ENCODE data around the gene TBPL2.
"Not testable (repeated sequence)": the region's sequence is repeated elsewhere in the genome, so short reads cannot be mapped to it uniquely, and the experiment has no call there.

The TBPL2 gene

DNA sequence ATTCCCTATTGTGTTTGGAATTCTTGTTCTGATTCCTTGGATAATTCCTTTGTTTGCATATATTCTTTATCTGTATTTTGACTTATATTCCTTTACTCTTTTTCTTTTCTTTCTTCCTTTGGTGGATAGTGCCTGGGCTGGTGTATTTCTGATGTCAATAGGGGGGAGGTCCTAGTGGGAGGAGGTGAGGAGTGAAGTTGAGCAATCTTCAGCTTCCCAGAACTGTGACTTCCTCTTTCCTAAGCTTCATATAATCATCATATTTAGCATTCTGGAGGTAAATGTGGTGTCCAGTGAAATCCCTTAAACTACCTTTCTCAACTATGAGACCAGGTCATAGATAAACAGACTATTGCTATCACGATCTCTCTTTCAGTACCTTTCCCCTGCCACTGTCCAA is 29.6 kb upstream of the TBPL2 start:
- H3K4me3 ChIP-seq = no peak overlapping the region
- no peak for DNase-seq (ENCODE audit: low spot score)
- H3K27ac ChIP-seq = no peak overlapping the region
- TF ChIP-seq, protein P1, sequence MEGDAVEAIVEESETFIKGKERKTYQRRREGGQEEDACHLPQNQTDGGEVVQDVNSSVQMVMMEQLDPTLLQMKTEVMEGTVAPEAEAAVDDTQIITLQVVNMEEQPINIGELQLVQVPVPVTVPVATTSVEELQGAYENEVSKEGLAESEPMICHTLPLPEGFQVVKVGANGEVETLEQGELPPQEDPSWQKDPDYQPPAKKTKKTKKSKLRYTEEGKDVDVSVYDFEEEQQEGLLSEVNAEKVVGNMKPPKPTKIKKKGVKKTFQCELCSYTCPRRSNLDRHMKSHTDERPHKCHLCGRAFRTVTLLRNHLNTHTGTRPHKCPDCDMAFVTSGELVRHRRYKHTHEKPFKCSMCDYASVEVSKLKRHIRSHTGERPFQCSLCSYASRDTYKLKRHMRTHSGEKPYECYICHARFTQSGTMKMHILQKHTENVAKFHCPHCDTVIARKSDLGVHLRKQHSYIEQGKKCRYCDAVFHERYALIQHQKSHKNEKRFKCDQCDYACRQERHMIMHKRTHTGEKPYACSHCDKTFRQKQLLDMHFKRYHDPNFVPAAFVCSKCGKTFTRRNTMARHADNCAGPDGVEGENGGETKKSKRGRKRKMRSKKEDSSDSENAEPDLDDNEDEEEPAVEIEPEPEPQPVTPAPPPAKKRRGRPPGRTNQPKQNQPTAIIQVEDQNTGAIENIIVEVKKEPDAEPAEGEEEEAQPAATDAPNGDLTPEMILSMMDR (IDR thresholded peaks at IDR 0.05) = no peak

DNA sequence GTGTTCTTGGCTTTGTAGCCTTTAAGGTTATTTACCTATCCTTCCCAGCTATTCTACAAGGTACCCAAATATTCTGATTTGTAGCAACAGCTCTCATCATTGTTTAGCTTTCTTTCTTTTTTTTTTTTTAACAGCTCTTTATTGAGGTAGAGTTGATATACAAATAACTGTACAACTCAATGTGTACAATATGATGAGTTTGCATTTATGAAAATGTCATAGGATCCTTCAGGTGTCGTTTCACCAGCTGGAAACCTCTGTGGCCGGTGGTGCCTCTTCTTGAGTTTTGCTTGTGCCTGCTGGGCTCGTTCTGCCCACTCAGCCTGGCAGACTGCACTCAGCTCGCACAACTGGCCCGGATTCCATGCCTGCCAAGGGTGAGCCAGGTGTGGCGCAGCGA is 26.9 kb upstream of the TBPL2 start:
- H3K27ac ChIP-seq = no peak overlapping the region
- DNase-seq (ENCODE audit: low spot score) = no peak
- TF ChIP-seq, protein P1 (IDR thresholded peaks at IDR 0.05) = no peak
- H3K4me3 ChIP-seq = no peak overlapping the region

DNA sequence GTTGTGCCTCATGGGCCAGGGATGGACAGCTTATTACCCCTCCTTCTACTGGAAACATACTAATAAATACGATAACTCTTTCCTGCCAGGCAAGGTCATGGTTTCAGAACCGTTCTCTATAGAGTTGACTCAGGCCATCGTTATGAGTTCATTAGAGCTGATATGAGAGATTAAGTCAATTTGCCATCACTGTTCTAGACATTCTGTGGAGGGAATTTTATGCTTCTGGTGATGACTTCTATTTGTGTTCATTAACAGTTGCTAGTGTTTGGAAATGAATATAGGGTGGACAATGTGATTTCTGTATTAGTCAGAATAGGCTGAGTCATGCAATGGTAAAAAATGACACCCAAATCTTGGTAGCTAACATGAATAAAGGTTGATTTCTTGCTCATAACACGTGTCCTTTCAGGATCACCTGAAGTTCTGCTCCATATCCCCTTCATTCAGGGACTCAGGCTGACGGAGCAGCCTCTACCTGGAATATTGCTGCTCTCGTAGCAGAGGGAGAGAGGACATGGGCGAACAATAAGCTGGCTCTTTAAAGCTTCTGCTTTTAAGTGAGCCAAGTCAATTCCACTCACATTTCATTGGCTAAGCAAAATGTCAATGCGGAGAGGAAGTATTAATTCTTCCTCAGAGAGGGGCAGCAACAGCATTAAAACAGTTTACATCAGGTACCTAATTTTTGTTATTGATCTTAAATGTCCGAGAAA is 18.5 kb upstream of the TBPL2 start:
- DNase-seq (ENCODE audit: low spot score) = no peak
- H3K27ac ChIP-seq = no peak overlapping the region

DNA sequence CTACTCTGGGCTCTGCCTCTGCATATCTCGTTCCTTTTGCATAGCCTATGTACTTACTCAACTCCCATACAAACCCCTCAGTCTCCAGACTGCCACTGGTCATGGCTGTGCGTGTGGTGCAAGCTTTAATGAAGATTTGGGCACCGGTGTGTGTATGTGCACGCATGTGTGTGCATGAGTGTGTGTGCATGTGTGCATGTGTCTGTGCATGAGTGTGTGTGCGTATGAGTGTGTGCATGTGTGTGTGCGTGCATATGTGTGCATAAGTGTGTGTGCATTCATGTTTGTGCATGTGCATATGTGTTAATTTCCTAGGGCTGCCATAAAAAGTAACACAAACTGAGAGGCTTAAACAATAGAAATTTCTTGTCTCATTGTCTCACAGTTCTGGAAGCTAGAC is 17.1 kb upstream of the TBPL2 start:
- H3K27ac ChIP-seq = no peak overlapping the region
- H3K4me3 ChIP-seq = no peak overlapping the region
- TF ChIP-seq, protein P1 (IDR thresholded peaks at IDR 0.05) = no peak
- DNase-seq (ENCODE audit: low spot score) = no peak

More for the DNA sequence above, 18.5 kb upstream of the TBPL2 start:
- H3K4me3 ChIP-seq = no peak overlapping the region
- TF ChIP-seq, protein P1 (IDR thresholded peaks at IDR 0.05) = no peak

DNA sequence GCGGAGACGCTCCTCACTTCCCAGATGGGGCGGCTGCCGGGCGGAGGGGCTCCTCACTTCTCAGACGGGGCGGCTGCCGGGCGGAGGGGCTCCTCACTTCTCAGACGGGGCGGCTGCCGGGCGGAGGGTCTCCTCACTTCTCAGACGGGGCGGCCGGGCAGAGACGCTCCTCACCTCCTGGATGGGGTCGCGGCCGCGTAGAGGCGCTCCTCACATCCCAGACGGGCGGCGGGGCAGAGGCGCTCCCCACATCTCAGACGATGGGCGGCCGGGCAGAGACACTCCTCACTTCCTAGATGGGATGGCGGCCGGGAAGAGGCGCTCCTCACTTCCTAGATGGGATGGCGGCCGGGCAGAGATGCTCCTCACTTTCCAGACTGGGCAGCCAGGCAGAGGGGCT is 16.0 kb upstream of the TBPL2 start:
- not testable (repeated sequence) for H3K27ac ChIP-seq; H3K4me3 ChIP-seq; DNase-seq (ENCODE audit: low spot score)

DNA sequence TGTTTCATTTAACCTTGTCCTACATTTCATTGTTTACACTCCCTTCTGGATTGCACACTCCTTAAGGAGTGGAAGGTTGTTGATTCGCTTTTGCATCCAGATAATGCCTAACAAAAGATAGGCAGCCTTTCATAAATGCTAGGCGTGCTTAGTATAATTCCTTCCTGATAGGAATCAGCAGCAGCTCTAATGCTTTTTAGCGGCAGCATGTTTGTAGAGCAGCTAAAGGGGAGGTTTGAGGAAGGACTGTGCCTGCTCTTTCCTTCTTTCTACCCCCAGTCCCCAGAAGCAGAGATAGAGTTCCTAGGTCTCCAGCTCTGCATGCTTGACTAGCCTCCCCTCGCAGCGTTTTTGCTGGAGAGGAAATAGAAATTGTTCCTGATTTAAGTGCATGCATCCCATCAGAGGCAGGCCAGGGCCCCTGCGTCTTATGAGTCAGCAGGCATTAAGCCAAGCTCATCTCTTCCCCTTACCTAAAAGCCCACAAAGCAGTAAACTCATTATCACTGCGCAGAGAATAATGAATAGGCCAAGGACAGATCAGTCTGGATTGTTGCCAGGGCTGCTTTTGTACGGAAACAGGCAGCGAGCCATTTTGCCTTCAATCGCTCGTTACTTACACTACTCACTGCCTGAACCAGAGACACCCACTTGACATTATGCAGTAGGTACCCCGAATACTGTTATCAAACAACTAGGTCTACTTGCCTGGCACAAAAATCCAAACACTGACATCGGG is 14.0 kb upstream of the TBPL2 start:
- TF ChIP-seq, protein P1 (IDR thresholded peaks at IDR 0.05) = no peak
- Histone ChIP-seq H3K27ac (no peak overlapping the region), H3K4me3 (no peak overlapping the region)
- DNase-seq (ENCODE audit: low spot score) = no peak

DNA sequence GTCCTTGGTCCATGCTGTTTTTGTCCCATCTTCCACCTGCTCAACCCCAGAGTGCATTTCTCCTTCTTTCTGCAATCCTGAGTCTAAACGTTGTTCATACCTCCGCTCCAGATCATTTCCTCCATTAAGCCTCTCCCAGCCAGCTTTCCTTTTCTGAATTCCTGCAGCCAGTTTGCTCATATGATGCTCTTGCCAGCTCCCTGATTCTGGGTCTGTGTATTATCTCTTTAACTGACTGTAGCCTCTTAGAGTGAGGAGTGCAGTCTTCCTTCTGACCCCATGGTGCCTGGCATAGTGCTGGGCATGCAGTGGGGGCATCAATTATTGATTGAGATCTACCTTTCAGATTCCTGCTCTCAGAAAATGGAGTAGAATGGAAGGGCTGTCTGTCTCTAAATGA is 11.5 kb upstream of the TBPL2 start:
- Histone ChIP-seq H3K27ac (no peak overlapping the region), H3K4me3 (no peak overlapping the region)
- no peak for DNase-seq (ENCODE audit: low spot score)
- TF ChIP-seq, protein P1 (IDR thresholded peaks at IDR 0.05) = no peak

Data from coronary artery (tissue), 2 donors.